A549 treated with AZD2906 at 1 μM for 4 hours (cell line): Measurements from ENCODE around the gene POLR3E. TPM values are rescaled to one million over a fixed set of nuclear protein-coding genes. Genes with fewer than 3 reads are reported as not detected.

ENCODE experiments used
- total RNA-seq: library from RNA; stranded (reverse); fragments of 200-300 nt; extraction: Qiagen RNA extraction; gene quantifications from 5 replicates; pipeline ENCODE4 v1.2.3, GENCODE V29; 2022

The POLR3E gene
- 29.3 to 36.4 TPM (median 32.0 TPM) in 5 replicates for total RNA-seq

GRCh38 chr16:22297114-22297870, at the start of gene POLR3E:
Gene POLR3E (plus strand): TSS chr16:22297409. CDS start chr16:22302969, 5,560 bp downstream.

DNA sequence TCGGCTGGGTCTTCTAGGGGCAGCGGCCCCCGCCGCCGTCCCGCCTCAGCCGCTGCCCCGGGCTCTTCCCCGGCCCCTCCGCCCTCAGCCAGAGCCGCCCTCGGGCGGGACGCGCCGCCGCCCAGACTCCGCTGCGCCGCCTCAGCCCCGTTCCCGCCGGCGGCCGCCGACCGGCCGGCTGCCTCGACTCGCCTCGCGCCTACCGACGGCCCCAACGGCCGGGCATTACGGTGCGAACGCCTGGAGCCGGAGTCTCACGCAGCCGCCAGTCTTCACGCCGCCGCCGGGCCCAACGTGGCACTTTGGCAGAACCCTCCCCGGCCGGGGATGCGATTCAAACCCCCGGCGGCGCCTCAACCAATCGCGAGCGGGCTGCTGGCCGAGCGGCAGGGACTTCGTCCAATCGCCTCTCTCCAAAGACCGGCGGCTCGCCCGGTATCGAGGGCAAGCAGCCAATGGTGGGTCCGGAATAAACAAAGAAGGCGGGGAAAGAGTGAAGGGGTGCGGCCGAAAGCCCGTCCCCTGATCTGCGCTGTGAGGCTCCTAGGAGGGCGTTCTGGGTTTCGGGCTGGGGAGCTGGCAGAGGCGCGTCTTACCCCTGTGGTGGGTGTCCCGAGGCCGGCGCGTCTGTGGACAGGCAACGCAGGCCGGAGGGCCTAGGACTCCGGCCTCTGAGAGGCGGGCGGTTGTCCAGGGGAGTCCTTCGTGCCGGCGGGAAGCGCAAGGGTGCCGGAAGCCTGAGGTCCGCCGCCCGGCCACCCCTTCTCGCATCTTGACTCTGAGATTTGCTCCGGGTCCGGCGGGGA, 77.3 kb downstream of the POLR3E start, which contains the start of gene CDR2:
Gene CDR2, minus strand, starts transcription at position 309 of the 806 bp plus-strand sequence. CDS start 310 bp downstream, outside the sequence.

Other genes with a start within 250 kb of the POLR3E start
- gene VWA3A, start 204.9 kb upstream of the POLR3E start, total RNA-seq: 0.02 to 0.09 TPM (median 0.03 TPM) in 4 of 5 replicates, not detected in the other
- not detected in 5 replicates for gene SDR42E2, start 134.9 kb upstream of the POLR3E start, total RNA-seq
- 13.2 to 16.3 TPM (median 15.8 TPM) in 5 replicates for gene EEF2K, start 91.1 kb upstream of the POLR3E start, total RNA-seq
- 34.3 to 43.6 TPM (median 39.6 TPM) in 5 replicates for gene CDR2, start 77.2 kb downstream of the POLR3E start, total RNA-seq
- gene NPIPB5, start 213.5 kb downstream of the POLR3E start, total RNA-seq: 22.8 to 33.9 TPM (median 25.5 TPM) in 5 replicates